ENCODE measurements around the gene GPC3.

DNA sequence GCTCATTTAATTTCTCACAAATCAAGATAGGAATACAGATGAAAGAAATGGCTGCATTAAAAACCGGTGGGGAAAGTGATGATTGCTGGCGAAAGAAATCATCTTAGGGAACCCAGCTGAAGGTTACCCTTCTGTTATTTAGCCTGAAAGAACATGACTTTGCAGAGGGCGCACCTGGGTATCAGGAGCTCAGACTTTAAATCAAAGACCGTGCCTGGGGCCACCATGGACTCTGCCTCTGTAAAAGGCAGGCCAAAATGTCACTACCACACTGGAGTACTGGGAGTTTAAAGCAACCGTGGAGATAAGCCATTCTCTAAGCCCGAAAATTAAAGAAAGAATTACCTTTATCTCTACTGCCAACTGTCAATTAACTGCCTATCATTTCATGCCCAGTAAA, 24.3 kb downstream of the GPC3 start:
- TF ChIP-seq POLR2AphosphoS5 (IDR thresholded peaks at IDR 0.05; ENCODE audit: insufficient read depth, low read depth, low read length): no peak
- no peak for TF ChIP-seq GATA2 (IDR thresholded peaks at IDR 0.05; ENCODE audit: insufficient read depth, insufficient read length, low read depth, low read length)
- TF ChIP-seq, protein P1, sequence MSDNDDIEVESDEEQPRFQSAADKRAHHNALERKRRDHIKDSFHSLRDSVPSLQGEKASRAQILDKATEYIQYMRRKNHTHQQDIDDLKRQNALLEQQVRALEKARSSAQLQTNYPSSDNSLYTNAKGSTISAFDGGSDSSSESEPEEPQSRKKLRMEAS (IDR thresholded peaks at IDR 0.05; ENCODE audit: insufficient read depth, insufficient read length): no peak
- TF ChIP-seq, protein P2, sequence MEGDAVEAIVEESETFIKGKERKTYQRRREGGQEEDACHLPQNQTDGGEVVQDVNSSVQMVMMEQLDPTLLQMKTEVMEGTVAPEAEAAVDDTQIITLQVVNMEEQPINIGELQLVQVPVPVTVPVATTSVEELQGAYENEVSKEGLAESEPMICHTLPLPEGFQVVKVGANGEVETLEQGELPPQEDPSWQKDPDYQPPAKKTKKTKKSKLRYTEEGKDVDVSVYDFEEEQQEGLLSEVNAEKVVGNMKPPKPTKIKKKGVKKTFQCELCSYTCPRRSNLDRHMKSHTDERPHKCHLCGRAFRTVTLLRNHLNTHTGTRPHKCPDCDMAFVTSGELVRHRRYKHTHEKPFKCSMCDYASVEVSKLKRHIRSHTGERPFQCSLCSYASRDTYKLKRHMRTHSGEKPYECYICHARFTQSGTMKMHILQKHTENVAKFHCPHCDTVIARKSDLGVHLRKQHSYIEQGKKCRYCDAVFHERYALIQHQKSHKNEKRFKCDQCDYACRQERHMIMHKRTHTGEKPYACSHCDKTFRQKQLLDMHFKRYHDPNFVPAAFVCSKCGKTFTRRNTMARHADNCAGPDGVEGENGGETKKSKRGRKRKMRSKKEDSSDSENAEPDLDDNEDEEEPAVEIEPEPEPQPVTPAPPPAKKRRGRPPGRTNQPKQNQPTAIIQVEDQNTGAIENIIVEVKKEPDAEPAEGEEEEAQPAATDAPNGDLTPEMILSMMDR (IDR thresholded peaks at IDR 0.05; ENCODE audit: extremely low read depth in 1 of 2, insufficient read depth in 1 of 2, low read depth in 1 of 2, low read length in 2 of 2): no peak
- TF ChIP-seq FOS (IDR thresholded peaks at IDR 0.05; ENCODE audit: borderline replicate concordance, insufficient read depth, low read length): no peak
- TF ChIP-seq POLR2A (IDR thresholded peaks at IDR 0.05; ENCODE audit: low read depth, low read length): no peak
